Nephron (organoid): ENCODE data around the gene RECK.
"Not testable (repeated sequence)": the region's sequence is repeated elsewhere in the genome, so short reads cannot be mapped to it uniquely, and the experiment has no call there.

Experiments
- H3K27ac Mint-ChIP-seq, 3 experiments: 2 replicates each; pipeline ENCODE4 v1.8.0; 2020; ENCODE audit warnings: mixed read lengths in 3 of 3, mild to moderate bottlenecking in 2 of 3, moderate library complexity in 1 of 3
- H3K27me3 Mint-ChIP-seq: 2 replicates; pipeline ENCODE4 v1.8.0; 2021; ENCODE audit warnings: low read depth, mild to moderate bottlenecking, moderate library complexity, mixed read lengths
- H3K36me3 Mint-ChIP-seq: 2 replicates; pipeline ENCODE4 v1.8.0; 2020; ENCODE audit warnings: low read depth, mixed read lengths
- H3K4me1 Mint-ChIP-seq: 2 replicates; pipeline ENCODE4 v1.8.0; 2020; ENCODE audit warnings: mixed read lengths
- H3K4me3 Mint-ChIP-seq, 3 experiments: 2 replicates each; pipeline ENCODE4 v1.8.0; 2020; ENCODE audit warnings: mild to moderate bottlenecking in 3 of 3, mixed read lengths in 3 of 3, moderate library complexity in 2 of 3
- H3K9me3 Mint-ChIP-seq: 2 replicates; pipeline ENCODE4 v1.8.0; 2020; ENCODE audit warnings: mixed read lengths
- CTCF ChIP-seq, 3 experiments: fragments of 200-600 bp; sonication (generic); IDR thresholded peaks; one replicate each; pipeline ENCODE4 v1.5.0; 2021; ENCODE audit warnings: antibody characterized with exemption in 3 of 3; ENCODE audit not compliant: unreplicated experiment in 3 of 3

RECK gene

DNA sequence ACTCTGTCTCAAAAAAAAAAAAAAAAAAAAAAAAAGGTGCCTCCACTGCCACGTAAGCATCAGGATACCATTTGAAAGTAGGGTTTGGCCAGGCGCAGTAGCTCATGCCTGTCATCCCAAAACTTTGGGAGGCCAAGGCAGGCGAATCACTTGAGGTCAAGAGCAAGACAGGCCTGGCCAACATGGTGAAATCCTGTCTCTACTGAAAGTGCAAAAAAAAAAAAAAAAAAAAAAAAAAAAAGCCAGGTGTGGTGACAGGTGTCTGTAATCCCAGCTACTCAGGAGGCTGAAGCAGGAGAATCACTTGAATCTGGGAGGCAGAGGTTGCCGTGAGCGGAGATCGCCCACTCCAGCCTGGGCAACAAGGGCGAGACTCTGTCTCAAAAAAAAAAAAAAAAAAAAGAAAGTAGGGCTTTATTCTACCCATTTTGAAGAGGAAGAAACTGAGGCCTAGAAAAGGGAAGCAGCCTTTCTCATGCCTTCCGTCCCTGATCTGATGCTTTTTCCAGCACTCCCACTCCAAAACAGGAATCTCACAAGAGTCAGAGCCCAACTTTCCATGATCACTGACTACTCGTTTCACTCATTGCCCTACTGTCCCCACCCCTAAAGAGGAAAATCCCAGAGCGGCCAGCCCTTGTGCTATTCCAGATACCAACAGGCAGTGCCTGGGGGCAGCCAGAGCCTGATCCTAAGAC lies 116.2 kb downstream of the RECK start:
- Mint-ChIP-seq H3K36me3 (peaks cover 16% of the 10 kb centered on the region), H3K27ac (peak overlapping the region in 2 of 3 experiments; percentile 54 to 94), H3K9me3 (peaks cover 2% of the 10 kb centered on the region), H3K27me3 (no peaks in the 10 kb centered on the region), H3K4me3 (no peak overlapping the region), H3K4me1 (peaks cover 25% of the 10 kb centered on the region)
- TF ChIP-seq CTCF (IDR thresholded peaks at IDR 0.05; ENCODE audit: unreplicated experiment in 3 of 3): no peak

DNA sequence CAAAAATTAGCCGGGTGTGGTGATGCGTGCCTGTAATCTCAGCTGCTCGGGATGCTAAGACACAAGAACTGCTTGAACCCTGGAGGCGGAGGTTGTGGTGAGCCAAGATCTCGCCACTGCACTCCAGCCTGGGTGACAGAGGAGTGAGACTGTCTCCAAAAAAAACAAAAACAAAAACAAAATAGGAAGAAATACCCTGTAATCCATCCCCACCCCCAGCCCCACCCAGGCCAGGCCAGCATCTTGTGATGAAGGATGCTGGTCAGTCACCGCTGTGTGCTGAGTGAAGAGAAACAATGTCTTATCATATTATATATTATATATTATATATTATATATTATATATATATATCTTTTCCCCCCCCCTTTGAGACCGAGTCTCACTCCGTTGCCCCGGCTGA lies 117.0 kb downstream of the RECK start:
- H3K27me3 Mint-ChIP-seq: no peaks in the 10 kb centered on the region
- TF ChIP-seq CTCF (IDR thresholded peaks at IDR 0.05; ENCODE audit: unreplicated experiment in 3 of 3): no peak
- peaks cover 8% of the 10 kb centered on the region for H3K9me3 Mint-ChIP-seq
- no peak overlapping the region for H3K4me3 Mint-ChIP-seq
- peak overlapping the region; percentile 94 to 97 (median 95) for H3K27ac Mint-ChIP-seq
- peaks cover 24% of the 10 kb centered on the region for H3K36me3 Mint-ChIP-seq
- H3K4me1 Mint-ChIP-seq: peaks cover 33% of the 10 kb centered on the region

- Mint-ChIP-seq H3K9me3 (peaks cover 8% of the 10 kb centered on the region), H3K27me3 (no peaks in the 10 kb centered on the region), H3K4me3 (peak overlapping the region; percentile 9 to 27 (median 19)), H3K4me1 (peaks cover 40% of the 10 kb centered on the region), H3K27ac (peak overlapping the region; percentile 94 to 97 (median 95)), H3K36me3 (peaks cover 28% of the 10 kb centered on the region)
- no peak for TF ChIP-seq CTCF (IDR thresholded peaks at IDR 0.05; ENCODE audit: unreplicated experiment in 3 of 3)
Observed at GRCh38 chr9:36154331-36154952, 117.7 kb downstream of the RECK start.

DNA sequence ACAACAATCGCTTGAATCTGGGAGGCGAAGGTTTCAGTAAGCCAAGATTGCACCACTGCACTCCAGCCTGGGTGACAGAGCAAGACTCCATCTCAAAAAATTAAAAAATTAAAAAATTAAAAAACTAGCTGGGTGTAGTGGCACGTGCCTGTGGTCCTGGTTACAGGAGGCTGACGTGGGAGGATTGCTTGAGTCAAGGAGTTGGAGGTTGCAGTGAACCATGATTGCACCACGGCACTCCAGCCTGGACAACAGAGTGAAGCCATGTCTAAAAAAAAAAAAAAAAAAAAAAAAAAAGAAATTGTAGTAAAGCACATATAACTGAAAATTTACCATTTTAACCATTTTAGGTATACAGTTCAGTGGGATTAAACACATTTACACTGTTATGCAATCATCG lies 119.4 kb downstream of the RECK start:
- no peak for TF ChIP-seq CTCF (IDR thresholded peaks at IDR 0.05; ENCODE audit: unreplicated experiment in 3 of 3)
- Mint-ChIP-seq H3K4me3 (no peak overlapping the region), H3K9me3 (peaks cover 8% of the 10 kb centered on the region), H3K4me1 (peaks cover 41% of the 10 kb centered on the region), H3K27me3 (no peaks in the 10 kb centered on the region), H3K27ac (no peak overlapping the region), H3K36me3 (peaks cover 28% of the 10 kb centered on the region)

- no peak for TF ChIP-seq CTCF (IDR thresholded peaks at IDR 0.05; ENCODE audit: unreplicated experiment in 3 of 3)
- peaks cover 60% of the 10 kb centered on the region for H3K4me1 Mint-ChIP-seq
- H3K27me3 Mint-ChIP-seq: no peaks in the 10 kb centered on the region
- peaks cover 28% of the 10 kb centered on the region for H3K36me3 Mint-ChIP-seq
- peak overlapping the region; percentile 80 to 97 (median 90) for H3K27ac Mint-ChIP-seq
- H3K4me3 Mint-ChIP-seq: no peak overlapping the region
- H3K9me3 Mint-ChIP-seq: peaks cover 8% of the 10 kb centered on the region
Observed at GRCh38 chr9:36158122-36158521, 121.4 kb downstream of the RECK start.

GRCh38 chr9:36158917-36159316 lies 122.2 kb downstream of the RECK start:
- Mint-ChIP-seq H3K4me1 (peaks cover 67% of the 10 kb centered on the region), H3K4me3 (no peak overlapping the region), H3K36me3 (peaks cover 28% of the 10 kb centered on the region), H3K9me3 (peaks cover 8% of the 10 kb centered on the region), H3K27me3 (no peaks in the 10 kb centered on the region), H3K27ac (peak overlapping the region; percentile 64 to 97 (median 90))
- no peak for TF ChIP-seq CTCF (IDR thresholded peaks at IDR 0.05; ENCODE audit: unreplicated experiment in 3 of 3)

DNA sequence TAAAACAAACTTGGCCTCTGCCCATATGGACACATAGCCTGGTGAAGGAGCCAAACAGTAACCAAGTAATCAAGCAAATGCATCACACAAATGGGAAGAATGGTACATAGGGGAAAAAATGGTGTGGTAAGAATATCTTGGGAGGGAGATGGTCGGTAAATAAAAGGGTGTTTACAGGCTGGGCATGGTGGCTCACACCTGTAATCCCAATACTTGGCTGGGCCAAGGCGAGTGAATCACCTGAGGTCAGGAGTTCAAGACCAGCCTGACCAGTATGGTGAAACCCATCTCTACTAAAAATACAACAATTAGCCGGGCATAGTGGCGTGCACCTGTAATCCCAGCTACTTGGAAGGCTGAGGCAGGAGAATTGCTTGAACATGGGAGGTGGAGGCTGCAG lies 122.8 kb downstream of the RECK start:
- H3K27me3 Mint-ChIP-seq, H3K4me3 Mint-ChIP-seq, H3K9me3 Mint-ChIP-seq: not testable (repeated sequence)
- H3K36me3 Mint-ChIP-seq: peaks cover 27% of the 10 kb centered on the region
- peak overlapping the region; percentile 64 to 97 (median 90) for H3K27ac Mint-ChIP-seq
- H3K4me1 Mint-ChIP-seq: peaks cover 67% of the 10 kb centered on the region

DNA sequence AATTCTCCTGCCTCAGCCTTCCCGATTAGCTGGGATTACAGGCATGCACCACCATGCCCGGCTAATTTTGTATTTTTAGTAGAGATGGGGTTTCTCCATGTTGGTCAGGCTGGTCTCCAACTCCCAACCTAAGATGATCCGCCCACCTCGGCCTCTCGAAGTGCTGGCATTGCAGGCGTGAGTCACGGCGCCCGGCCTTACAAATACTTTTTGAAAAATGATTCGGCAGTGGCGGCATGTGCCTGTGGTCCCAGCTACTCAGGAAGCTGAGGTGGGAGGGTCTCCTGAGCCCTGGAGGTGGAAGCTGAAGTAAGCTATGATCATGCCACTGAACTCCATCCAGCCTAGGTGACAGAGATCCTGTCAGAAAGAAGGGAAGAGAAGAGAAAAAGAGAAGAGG lies 123.4 kb downstream of the RECK start:
- H3K27ac Mint-ChIP-seq: peak overlapping the region; percentile 24 to 99 (median 74)
- H3K9me3 Mint-ChIP-seq, H3K4me3 Mint-ChIP-seq, H3K27me3 Mint-ChIP-seq: not testable (repeated sequence)
- H3K4me1 Mint-ChIP-seq: peaks cover 67% of the 10 kb centered on the region
- H3K36me3 Mint-ChIP-seq: peaks cover 22% of the 10 kb centered on the region
